Endodermal cell (in vitro differentiated cells): ENCODE results near the gene SOHLH1. TPM values are rescaled to one million over a fixed set of nuclear protein-coding genes. Genes with fewer than 3 reads are reported as not detected.

Source experiments
- DNase-seq: peaks from one replicate; pipeline ENCODE4 v3.0.0-alpha.2; 2017
- H3K27ac ChIP-seq: 2 replicates; pipeline ENCODE4 v1.5.1; 2013; ENCODE audit warnings: mild to moderate bottlenecking, low read depth, low read length, moderate library complexity
- H3K27me3 ChIP-seq: 2 replicates; pipeline ENCODE4 v1.6.1; 2013; ENCODE audit warnings: mild to moderate bottlenecking, low read length, moderate library complexity; ENCODE audit not compliant: insufficient read depth, control insufficient read depth, poor library complexity, severe bottlenecking
- H3K36me3 ChIP-seq: 2 replicates; pipeline ENCODE4 v1.7.0; 2013; ENCODE audit warnings: mild to moderate bottlenecking, low read length, moderate library complexity; ENCODE audit not compliant: control insufficient read depth, insufficient read depth
- H3K4me1 ChIP-seq: one replicate; pipeline ENCODE4 v1.7.0; 2013; ENCODE audit warnings: low read length; ENCODE audit not compliant: control insufficient read depth, insufficient read depth
- H3K4me3 ChIP-seq: 2 replicates; pipeline ENCODE4 v1.5.1; 2013; ENCODE audit warnings: mild to moderate bottlenecking, low read length, moderate library complexity
- H3K9ac ChIP-seq: 2 replicates; pipeline ENCODE4 v1.6.1; 2013; ENCODE audit warnings: mild to moderate bottlenecking, low read length, moderate library complexity; ENCODE audit not compliant: poor library complexity, severe bottlenecking; ENCODE audit errors: extremely low read depth
- H3K9me3 ChIP-seq: 2 replicates; pipeline ENCODE4 v1.6.1; 2013; ENCODE audit warnings: mild to moderate bottlenecking, low read length, moderate library complexity; ENCODE audit not compliant: control insufficient read depth
- H3K27ac Mint-ChIP-seq: 2 replicates; pipeline ENCODE4 v1.8.0; 2020; ENCODE audit warnings: mixed read lengths
- H3K27me3 Mint-ChIP-seq: 2 replicates; pipeline ENCODE4 v1.8.0; 2021; ENCODE audit warnings: mild to moderate bottlenecking, mixed read lengths; ENCODE audit not compliant: insufficient read depth
- H3K36me3 Mint-ChIP-seq: 2 replicates; pipeline ENCODE4 v1.8.0; 2020; ENCODE audit warnings: low read depth, mixed read lengths
- H3K4me1 Mint-ChIP-seq: 2 replicates; pipeline ENCODE4 v1.8.0; 2020; ENCODE audit warnings: mixed read lengths
- H3K4me3 Mint-ChIP-seq: 2 replicates; pipeline ENCODE4 v1.8.0; 2020; ENCODE audit warnings: mild to moderate bottlenecking, moderate library complexity, mixed read lengths
- H3K9me3 Mint-ChIP-seq: 2 replicates; pipeline ENCODE4 v1.8.0; 2020; ENCODE audit warnings: mild to moderate bottlenecking, mixed read lengths
- WGBS, 2 experiments: methylation state at CpG; one replicate each; pipeline versions ENCODE4 v1.1.5 to v1.1.7; 2013; ENCODE audit warnings: missing lambda C conversion rate in 2 of 2, mixed read lengths in 1 of 2; ENCODE audit not compliant: insufficient coverage in 1 of 2, insufficient read length in 1 of 2; 5-methylcytosine and 5-hydroxymethylcytosine counted together
- total RNA-seq, 2 donors: library from RNA; stranded (reverse); fragmentation: NEBNext Ultra II Directional in 1 of 2; extraction: Animal tissue kit (Norgen Biotek cat#: 25700) in 1 of 2; gene quantifications; 2 replicates in 1 of 2; 3 replicates in 1 of 2; pipeline ENCODE4 v1.2.1, GENCODE V29; 2021
- TF ChIP-seq, protein P1 (sequence below): fragments of 200-600 bp; sonication (generic); conservative IDR thresholded peaks from 2 replicates; pipeline ENCODE4 v1.5.0; 2021; ENCODE audit warnings: antibody characterized with exemption, mild to moderate bottlenecking

SOHLH1 gene
- total RNA-seq, 2 donors from 2014 or later: not detected

DNA sequence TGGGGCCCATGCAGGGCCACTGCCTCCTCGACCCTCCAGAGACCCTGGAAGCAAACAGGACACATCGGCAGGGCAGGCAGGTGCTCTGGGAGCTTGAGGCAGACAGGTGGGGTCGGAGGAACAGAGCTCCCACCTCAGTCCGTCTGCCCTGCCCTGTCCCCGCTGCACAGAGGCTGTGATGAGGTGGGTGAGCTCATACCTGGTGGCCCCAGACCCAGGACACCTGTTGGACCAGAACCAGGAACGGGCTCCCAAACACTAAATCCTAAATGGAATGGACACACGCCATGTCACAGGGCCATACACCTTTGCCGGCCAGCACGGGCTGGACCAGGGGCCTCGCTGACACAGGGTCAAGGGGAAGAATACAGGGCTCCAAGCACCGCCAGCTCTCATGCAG, 5.5 kb downstream of the SOHLH1 start:
- no peak overlapping the region for H3K27ac ChIP-seq
- no peaks in the 10 kb centered on the region for H3K36me3 ChIP-seq
- Mint-ChIP-seq H3K27ac (no peak overlapping the region), H3K4me1 (no peaks in the 10 kb centered on the region), H3K9me3 (no peaks in the 10 kb centered on the region), H3K27me3 (no peaks in the 10 kb centered on the region), H3K36me3 (no peaks in the 10 kb centered on the region), H3K4me3 (no peak overlapping the region)
- WGBS, 2 experiments: 87 to 93% methylated on average over 3 to 11 of the region's 11 CpGs
- TF ChIP-seq, protein P1, sequence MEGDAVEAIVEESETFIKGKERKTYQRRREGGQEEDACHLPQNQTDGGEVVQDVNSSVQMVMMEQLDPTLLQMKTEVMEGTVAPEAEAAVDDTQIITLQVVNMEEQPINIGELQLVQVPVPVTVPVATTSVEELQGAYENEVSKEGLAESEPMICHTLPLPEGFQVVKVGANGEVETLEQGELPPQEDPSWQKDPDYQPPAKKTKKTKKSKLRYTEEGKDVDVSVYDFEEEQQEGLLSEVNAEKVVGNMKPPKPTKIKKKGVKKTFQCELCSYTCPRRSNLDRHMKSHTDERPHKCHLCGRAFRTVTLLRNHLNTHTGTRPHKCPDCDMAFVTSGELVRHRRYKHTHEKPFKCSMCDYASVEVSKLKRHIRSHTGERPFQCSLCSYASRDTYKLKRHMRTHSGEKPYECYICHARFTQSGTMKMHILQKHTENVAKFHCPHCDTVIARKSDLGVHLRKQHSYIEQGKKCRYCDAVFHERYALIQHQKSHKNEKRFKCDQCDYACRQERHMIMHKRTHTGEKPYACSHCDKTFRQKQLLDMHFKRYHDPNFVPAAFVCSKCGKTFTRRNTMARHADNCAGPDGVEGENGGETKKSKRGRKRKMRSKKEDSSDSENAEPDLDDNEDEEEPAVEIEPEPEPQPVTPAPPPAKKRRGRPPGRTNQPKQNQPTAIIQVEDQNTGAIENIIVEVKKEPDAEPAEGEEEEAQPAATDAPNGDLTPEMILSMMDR: no peak
- no peaks in the 10 kb centered on the region for H3K4me1 ChIP-seq
- H3K9ac ChIP-seq: no peak overlapping the region
- H3K9me3 ChIP-seq: no peaks in the 10 kb centered on the region
- H3K4me3 ChIP-seq: no peak overlapping the region
- no peaks in the 10 kb centered on the region for H3K27me3 ChIP-seq
- DNase-seq: no peak

DNA sequence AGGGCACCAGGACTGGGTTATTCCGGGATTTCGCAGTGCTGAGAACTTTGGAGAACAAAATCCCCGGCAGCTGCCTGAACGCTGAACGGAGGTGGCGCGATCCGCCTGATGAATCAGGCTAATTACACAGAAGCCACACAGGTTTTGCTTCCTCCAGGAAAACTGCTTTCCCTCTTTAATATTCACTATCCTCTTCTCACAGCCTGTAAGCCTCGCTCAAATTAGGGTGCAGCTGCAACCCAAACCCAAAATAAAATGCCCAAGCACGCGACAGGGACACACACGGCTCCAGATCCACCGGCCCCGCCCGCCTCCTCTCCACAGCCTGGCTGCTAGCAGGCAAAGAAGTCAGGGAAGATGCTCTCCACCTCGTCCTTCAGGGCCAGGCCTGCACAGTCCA, 6.0 kb downstream of the SOHLH1 start:
- Mint-ChIP-seq H3K4me3 (no peak overlapping the region), H3K9me3 (no peaks in the 10 kb centered on the region), H3K36me3 (no peaks in the 10 kb centered on the region), H3K4me1 (no peaks in the 10 kb centered on the region), H3K27ac (no peak overlapping the region), H3K27me3 (no peaks in the 10 kb centered on the region)
- TF ChIP-seq, protein P1: no peak
- Histone ChIP-seq H3K9me3 (no peaks in the 10 kb centered on the region), H3K9ac (no peak overlapping the region), H3K4me1 (no peaks in the 10 kb centered on the region), H3K4me3 (no peak overlapping the region), H3K27ac (no peak overlapping the region), H3K27me3 (no peaks in the 10 kb centered on the region), H3K36me3 (no peaks in the 10 kb centered on the region)
- DNase-seq: no peak
- WGBS, 2 experiments: 90% methylated on average over 14 to 16 of the region's 16 CpGs

DNA sequence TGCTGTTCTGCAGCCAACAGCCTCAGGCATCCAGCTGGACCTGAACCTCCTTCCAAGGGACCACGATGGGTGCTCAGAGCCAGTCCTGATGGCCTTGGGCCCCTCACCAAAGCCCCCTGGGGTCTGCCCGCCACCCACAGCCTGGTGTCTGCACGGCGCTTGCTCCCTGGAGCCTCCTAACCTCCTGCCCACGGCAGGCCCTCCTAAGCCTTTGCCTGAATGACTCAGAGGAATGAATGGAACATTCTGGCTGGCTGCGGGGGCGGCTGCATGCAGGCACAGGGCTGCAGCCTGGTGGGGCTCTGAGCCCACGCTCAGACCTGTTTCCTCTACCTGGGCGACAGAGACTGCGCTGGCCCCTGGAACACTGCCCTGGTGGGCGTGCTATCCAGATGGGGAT, 6.9 kb downstream of the SOHLH1 start:
- no peaks in the 10 kb centered on the region for H3K4me1 Mint-ChIP-seq
- no peaks in the 10 kb centered on the region for H3K27me3 Mint-ChIP-seq
- TF ChIP-seq, protein P1: no peak
- DNase-seq: no peak
- Histone ChIP-seq H3K27me3 (no peaks in the 10 kb centered on the region), H3K4me1 (no peaks in the 10 kb centered on the region), H3K27ac (no peak overlapping the region), H3K36me3 (no peaks in the 10 kb centered on the region), H3K4me3 (no peak overlapping the region), H3K9me3 (no peaks in the 10 kb centered on the region), H3K9ac (no peak overlapping the region)
- WGBS, 2 experiments: 82 to 87% methylated on average over 9 to 11 of the region's 11 CpGs
- H3K9me3 Mint-ChIP-seq: no peaks in the 10 kb centered on the region
- H3K27ac Mint-ChIP-seq: no peak overlapping the region
- no peaks in the 10 kb centered on the region for H3K36me3 Mint-ChIP-seq
- no peak overlapping the region for H3K4me3 Mint-ChIP-seq
